Testis (tissue), 3 donors: Measurements from ENCODE around the gene FLACC1. TPM values are rescaled to one million over a fixed set of nuclear protein-coding genes. Genes with fewer than 3 reads are reported as not detected.

Source experiments
- DNase-seq: peaks from one replicate; pipeline ENCODE4 v3.0.0-alpha.2; 2019
- H3K27ac ChIP-seq, 2 donors: fragments of 200-600 bp; sonication (generic); one replicate each; pipeline ENCODE4 v1.5.1; 2019
- H3K27me3 ChIP-seq: fragments of 200-600 bp; sonication (generic); one replicate; pipeline ENCODE4 v1.5.1; 2019
- H3K36me3 ChIP-seq: fragments of 200-600 bp; sonication (generic); one replicate; pipeline ENCODE4 v1.5.1; 2017; ENCODE audit warnings: low read depth; ENCODE audit errors: missing control alignments
- H3K4me1 ChIP-seq: fragments of 200-600 bp; sonication (generic); one replicate; pipeline ENCODE4 v1.5.1; 2019
- H3K4me3 ChIP-seq, 2 donors: fragments of 200-600 bp; sonication (generic); one replicate each; pipeline ENCODE4 v1.5.1; 2017 to 2019
- H3K9me3 ChIP-seq: fragments of 200-600 bp; sonication (generic); one replicate; pipeline ENCODE4 v1.5.1; 2017
- CTCF ChIP-seq, 3 experiments: fragments of 450-650 bp in 2 of 3; fragments of 200-600 bp in 1 of 3; sonication (generic) in 1 of 3; IDR thresholded peaks; one replicate each; pipeline ENCODE4 v1.5.1; 2016 to 2019; ENCODE audit warnings: antibody characterized with exemption in 3 of 3, mild to moderate bottlenecking in 2 of 3, moderate library complexity in 1 of 3
- POLR2A ChIP-seq: fragments of 450-650 bp; IDR thresholded peaks from one replicate; pipeline ENCODE4 v1.6.1; 2017; ENCODE audit warnings: antibody characterized with exemption, mild to moderate bottlenecking, moderate library complexity
- WGBS, 2 donors: methylation state at CpG; one replicate each; pipeline ENCODE4 v1.1.5; 2018; 5-methylcytosine and 5-hydroxymethylcytosine counted together
- intact Hi-C: fragments of 100-400 bp; cut with DNase I; formaldehyde crosslinking; loops from one replicate; pipeline ENCODE4 v1.15.1; 2023; ENCODE audit warnings: low total_unique reads
- polyA plus RNA-seq: library from polyadenylated mRNA; stranded (reverse); fragments of 350-450 nt; fragmentation: Illumina TruSeq; extraction: RNeasy Lipid Tissue Mini Kit (QIAGEN cat#74804); gene quantifications from one replicate; pipeline ENCODE4 v1.2.3, GENCODE V29; 2014; ENCODE audit warnings: low read depth, low replicate concordance; ENCODE audit not compliant: insufficient read depth
- total RNA-seq, 2 donors: library from RNA; depleted of rRNA; stranded (reverse); fragments of >200 nt; gene quantifications; one replicate each; pipeline ENCODE4 v1.2.3, GENCODE V29; 2016

The FLACC1 gene
- total and polyA plus RNA-seq, 3 donors from 2014 or later: 10.5 to 21.5 (median 20.4) TPM

DNA sequence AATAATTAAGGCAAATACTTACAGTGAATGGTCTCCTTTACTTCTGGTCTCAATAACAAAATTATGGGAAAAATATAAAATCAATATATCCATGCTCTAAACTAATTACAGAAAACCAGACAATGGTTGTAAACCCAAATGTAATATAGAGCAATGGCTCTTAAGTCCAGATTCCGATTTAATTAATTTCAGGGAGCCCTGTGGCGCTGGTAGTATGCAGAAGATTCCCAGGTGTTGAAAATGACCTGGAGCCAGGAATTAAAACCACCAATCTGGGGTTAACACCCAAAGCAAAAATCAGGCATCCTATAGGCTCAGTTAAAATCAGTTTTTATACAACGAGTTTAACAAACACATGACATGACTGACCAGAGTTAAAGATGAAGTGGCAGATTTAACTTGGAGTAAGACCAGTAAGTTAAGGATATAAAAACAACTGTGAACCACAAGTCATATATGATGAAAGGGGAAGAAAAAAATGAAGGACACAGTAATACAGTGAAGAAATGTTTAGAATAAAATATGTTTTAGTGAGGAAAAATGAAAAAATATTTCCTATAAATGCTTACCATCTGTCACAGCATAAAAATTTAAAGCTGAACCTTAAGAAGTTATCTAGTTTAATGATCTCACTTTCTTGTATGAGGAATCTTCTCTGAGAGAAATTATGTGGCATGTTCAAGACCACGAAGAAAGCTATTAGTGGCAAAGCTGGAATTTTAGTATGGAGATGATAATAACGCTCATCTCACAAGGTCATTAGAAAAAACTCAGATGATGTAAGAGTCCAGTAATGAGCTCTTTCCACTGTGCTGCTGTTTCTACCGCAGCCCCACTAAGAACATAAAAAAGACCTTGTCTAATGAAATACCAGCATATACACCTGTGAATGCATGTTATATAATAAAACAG lies 45.8 kb upstream of the FLACC1 start:
- no peaks in the 10 kb centered on the region for H3K4me1 ChIP-seq

GRCh38 chr2:201401815-201402214 lies 44.7 kb upstream of the FLACC1 start:
- intact Hi-C loops: no loop called here
- Histone ChIP-seq H3K4me3 (no peak overlapping the region), H3K9me3 (no peaks in the 10 kb centered on the region), H3K4me1 (no peaks in the 10 kb centered on the region), H3K36me3 (no peaks in the 10 kb centered on the region), H3K27ac (no peak overlapping the region), H3K27me3 (no peaks in the 10 kb centered on the region)
- no peak for TF ChIP-seq POLR2A
- no peak for TF ChIP-seq CTCF (IDR thresholded peaks at IDR 0.05)
- DNase-seq: no peak
- WGBS, 2 donors: 92 to 96% methylated on average over 3 of the region's 3 CpGs

More for the DNA sequence above, 45.8 kb upstream of the FLACC1 start:
- no peak overlapping the region for H3K4me3 ChIP-seq
- H3K36me3 ChIP-seq: no peaks in the 10 kb centered on the region
- no peak for TF ChIP-seq POLR2A
- no peak for TF ChIP-seq CTCF (IDR thresholded peaks at IDR 0.05)
- WGBS, 2 donors: 64 to 71% methylated on average over 6 of the region's 6 CpGs
- H3K27me3 ChIP-seq: no peaks in the 10 kb centered on the region
- no peak overlapping the region for H3K27ac ChIP-seq
- no peaks in the 10 kb centered on the region for H3K9me3 ChIP-seq
- DNase-seq: no peak
- intact Hi-C loops: no loop called here

DNA sequence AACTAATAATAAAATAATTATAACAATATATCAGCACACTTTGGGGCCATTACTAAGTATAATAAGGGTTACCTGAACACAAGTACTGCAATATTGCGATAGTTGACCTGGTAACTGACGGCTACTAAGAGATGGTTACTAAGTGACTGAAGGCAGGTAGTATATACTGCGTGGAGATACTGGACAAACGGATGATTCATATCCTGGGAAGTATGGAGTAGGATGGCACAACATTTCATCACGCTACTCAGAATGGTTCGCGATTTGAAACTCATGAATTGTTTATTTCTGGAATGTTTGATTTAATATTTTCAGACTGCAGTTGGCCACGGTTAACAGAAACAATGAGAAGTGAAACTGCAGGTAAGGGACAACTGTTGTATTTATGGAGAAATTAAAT lies 39.5 kb upstream of the FLACC1 start:
- H3K27me3 ChIP-seq: no peaks in the 10 kb centered on the region
- H3K4me3 ChIP-seq: no peak overlapping the region
- H3K36me3 ChIP-seq: no peaks in the 10 kb centered on the region
- TF ChIP-seq POLR2A (no peak), CTCF (IDR thresholded peaks at IDR 0.05) (no peak)
- no peak for DNase-seq
- no peaks in the 10 kb centered on the region for H3K9me3 ChIP-seq
- 82 to 96% methylated on average over 8 of the region's 8 CpGs for WGBS, 2 donors
- H3K27ac ChIP-seq: no peak overlapping the region
- no peaks in the 10 kb centered on the region for H3K4me1 ChIP-seq
- intact Hi-C loops: no loop called here

DNA sequence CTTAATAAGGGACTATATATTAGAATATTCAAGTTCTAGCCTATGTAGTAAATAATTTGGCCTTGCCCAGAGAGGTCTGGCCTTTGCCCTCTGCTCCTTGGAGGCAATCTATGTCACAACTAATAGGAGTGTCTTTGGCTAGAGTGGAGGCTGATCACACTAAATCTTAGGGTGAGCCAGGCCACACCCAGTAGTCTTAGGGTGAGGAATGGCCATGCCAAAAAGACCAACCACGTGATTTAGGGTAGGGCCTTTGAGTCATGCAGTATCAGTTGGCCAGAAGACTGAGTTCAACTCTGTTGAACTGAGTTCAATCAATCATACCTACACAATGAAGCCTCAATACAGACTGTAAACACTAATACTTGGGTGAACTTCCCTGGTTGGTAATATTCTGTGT lies 26.0 kb upstream of the FLACC1 start:
- H3K9me3 ChIP-seq: no peaks in the 10 kb centered on the region
- no peaks in the 10 kb centered on the region for H3K27me3 ChIP-seq
- TF ChIP-seq CTCF (IDR thresholded peaks at IDR 0.05) (no peak), POLR2A (no peak)
- WGBS, 2 donors: 86 to 92% methylated on average over 1 of the region's 1 CpG
- no peaks in the 10 kb centered on the region for H3K36me3 ChIP-seq
- H3K4me1 ChIP-seq: no peaks in the 10 kb centered on the region
- H3K27ac ChIP-seq: no peak overlapping the region
- intact Hi-C loops: no loop called here
- DNase-seq: no peak
- H3K4me3 ChIP-seq: no peak overlapping the region
